Common myeloid progenitor, CD34-positive (primary cell): Measurements from ENCODE around the gene TBCA.
A peak's percentile ranks its signal among the peaks of the same experiment; 100 is the strongest.

Source experiments
- CTCF ChIA-PET: fragments of 350-600 bp; sonication (Branson Sonifier 250); formaldehyde crosslinking; loops from one replicate; lab custom pipeline; 2021; ENCODE audit warnings: antibody characterized with exemption; lab: Charles Lee
- POLR2A ChIA-PET: fragments of 350-600 bp; sonication (Branson Sonifier 250); formaldehyde crosslinking; loops from one replicate; lab custom pipeline; 2021; ENCODE audit warnings: antibody characterized with exemption; lab: Charles Lee
- DNase-seq, 3 donors: peaks; one replicate each; pipeline versions ENCODE4 v3.0.0 to v3.0.0-alpha.2; 2013
- H3K27ac ChIP-seq, 2 experiments: 1 replicate in 1 of 2; 2 replicates in 1 of 2; pipeline ENCODE4 v1.7.0; 2013; ENCODE audit warnings: inconsistent platforms in 2 of 2, low read length in 2 of 2, mild to moderate bottlenecking in 2 of 2, low read depth in 1 of 2, moderate library complexity in 1 of 2; ENCODE audit not compliant: severe bottlenecking in 2 of 2, insufficient read depth in 1 of 2, poor library complexity in 1 of 2
- H3K27me3 ChIP-seq, 5 experiments: replicated peaks in 2 of 5; 1 replicate in 3 of 5; 2 replicates in 2 of 5; pipeline versions ENCODE4 v1.6.1 to v1.7.0; 2013; ENCODE audit warnings: low read length in 4 of 5, mild to moderate bottlenecking in 2 of 5, moderate library complexity in 2 of 5, inconsistent platforms in 1 of 5; ENCODE audit not compliant: insufficient read depth in 5 of 5, control insufficient read depth in 4 of 5
- H3K36me3 ChIP-seq, 4 experiments: 1 replicate in 2 of 4; 2 replicates in 2 of 4; pipeline versions ENCODE4 v1.6.1 to v1.7.0; 2013; ENCODE audit warnings: low read length in 3 of 4, control low read depth in 1 of 4, mild to moderate bottlenecking in 1 of 4; ENCODE audit not compliant: control insufficient read depth in 4 of 4, insufficient read depth in 4 of 4
- H3K4me1 ChIP-seq, 4 experiments: 1 replicate in 3 of 4; 2 replicates in 1 of 4; pipeline versions ENCODE4 v1.6.1 to v1.7.1; 2013; ENCODE audit warnings: low read length in 3 of 4, mild to moderate bottlenecking in 3 of 4, control low read depth in 1 of 4, inconsistent platforms in 1 of 4, moderate library complexity in 1 of 4; ENCODE audit not compliant: control insufficient read depth in 4 of 4, insufficient read depth in 4 of 4; ENCODE audit errors: control extremely low read depth in 1 of 4
- H3K4me3 ChIP-seq, 7 experiments: 1 replicate in 4 of 7; 2 replicates in 3 of 7; pipeline versions ENCODE4 v1.5.1 to v1.7.0; 2013; ENCODE audit warnings: mild to moderate bottlenecking in 7 of 7, low read length in 6 of 7, moderate library complexity in 6 of 7, inconsistent platforms in 2 of 7, low read depth in 2 of 7, control low read depth in 1 of 7; ENCODE audit not compliant: insufficient read depth in 4 of 7, control insufficient read depth in 1 of 7; ENCODE audit errors: extremely low read depth in 1 of 7
- H3K9me3 ChIP-seq, 5 experiments: 1 replicate in 4 of 5; 2 replicates in 1 of 5; pipeline versions ENCODE4 v1.6.1 to v1.7.1; 2013; ENCODE audit warnings: low read length in 4 of 5, mild to moderate bottlenecking in 2 of 5, inconsistent platforms in 1 of 5, low read depth in 1 of 5, moderate library complexity in 1 of 5; ENCODE audit not compliant: control insufficient read depth in 4 of 5, insufficient read depth in 2 of 5; ENCODE audit errors: control extremely low read depth in 1 of 5
- WGBS: methylation state at CpG from one replicate; pipeline ENCODE4 v1.1.5; 2013; ENCODE audit not compliant: insufficient coverage; 5-methylcytosine and 5-hydroxymethylcytosine counted together

TBCA gene

DNA sequence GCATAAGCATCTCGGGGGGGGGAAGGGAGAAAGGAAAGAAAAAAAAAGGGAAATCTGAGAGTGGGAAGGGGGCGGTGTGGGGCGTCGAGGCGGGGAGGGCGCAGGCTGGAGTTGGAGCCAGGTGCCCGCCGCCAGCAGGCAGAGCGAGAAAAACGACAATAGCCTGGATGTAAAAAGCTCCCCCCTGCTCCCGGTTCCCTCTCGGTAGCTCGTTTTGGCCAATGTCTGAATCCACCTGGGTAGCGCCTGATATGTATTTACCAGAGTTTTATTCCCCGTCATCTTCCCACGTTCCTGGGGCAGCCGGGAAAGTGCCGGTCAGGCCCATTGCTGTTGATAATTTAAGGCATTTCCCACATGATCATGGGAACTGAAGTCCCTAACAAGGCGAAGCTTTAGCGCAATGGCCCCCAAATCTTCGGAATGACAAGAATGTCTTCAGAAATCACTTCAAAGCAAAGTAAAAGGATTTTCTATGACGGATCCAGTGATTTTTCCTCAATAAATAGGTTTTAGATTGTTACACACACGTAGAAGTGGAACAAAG is 134.7 kb downstream of the TBCA start:
- ChIA-PET CTCF (no interaction called here), POLR2A (no interaction called here)
- Histone ChIP-seq H3K4me1 (peaks cover 0 to 25% (median 19%) of the 10 kb centered on the region in 4 experiments), H3K27me3 (peaks cover 49 to 100% (median 77%) of the 10 kb centered on the region in 5 experiments), H3K27ac (no peak overlapping the region), H3K36me3 (no peaks in the 10 kb centered on the region), H3K4me3 (no peak overlapping the region), H3K9me3 (no peaks in the 10 kb centered on the region)
- WGBS: 13% methylated on average over 20 of the region's 23 CpGs
- DNase-seq: peak in 1 of 3 donors; percentile 12
